Panc1 (cell line): ENCODE measurements around the gene MSH3. TPM values are rescaled to one million over a fixed set of nuclear protein-coding genes. Genes with fewer than 3 reads are reported as not detected.

Experiments
- ATAC-seq: fragments of 200-7000 bp; cut with Tn5 transposase; 2 replicates; pipeline ENCODE4 v1.9.1; 2020; ENCODE audit warnings: mild to moderate bottlenecking, moderate library complexity
- BruUV-seq: library from RNA; stranded (reverse); fragments of 400-500 nt; replicated peaks from 2 replicates; lab custom pipeline; 2021; lab: Mats Ljungman, UMichigan
- CTCF ChIA-PET: fragments of 300-600 bp; sonication (Branson Sonifier 250); formaldehyde crosslinking; loops from one replicate; lab custom pipeline; 2022; ENCODE audit warnings: antibody characterized with exemption; lab: Charles Lee
- POLR2A ChIA-PET: fragments of 300-600 bp; sonication (Branson Sonifier 250); formaldehyde crosslinking; loops from one replicate; lab custom pipeline; 2022; ENCODE audit warnings: antibody characterized with exemption; lab: Charles Lee
- DNase-seq: peaks from one replicate; pipeline ENCODE4 v3.0.0-alpha.2; 2010; ENCODE audit warnings: low read depth, low spot score
- H3K27ac ChIP-seq: 2 replicates; pipeline ENCODE4 v1.5.1; 2011; ENCODE audit warnings: mild to moderate bottlenecking, low read length, inconsistent platforms
- H3K27me3 ChIP-seq: fragments of 200-500 bp; sonication (Bioruptor generic); 2 replicates; pipeline ENCODE4 v1.6.0; 2014; ENCODE audit warnings: low read length, inconsistent platforms; ENCODE audit not compliant: control insufficient read depth, insufficient read depth
- H3K36me3 ChIP-seq: fragments of 200-500 bp; sonication (Bioruptor generic); 2 replicates; pipeline ENCODE4 v1.5.1; 2014; ENCODE audit warnings: inconsistent platforms, mild to moderate bottlenecking, low read length, moderate library complexity; ENCODE audit not compliant: control insufficient read depth, insufficient read depth
- H3K4me1 ChIP-seq: 2 replicates; pipeline ENCODE4 v1.5.1; 2011; ENCODE audit warnings: inconsistent platforms, mild to moderate bottlenecking, low read length, moderate library complexity; ENCODE audit not compliant: control insufficient read depth, insufficient read depth
- H3K4me3 ChIP-seq, 2 experiments: 2 replicates each; pipeline ENCODE4 v1.5.1; 2011 to 2012; ENCODE audit warnings: low read depth in 2 of 2, low read length in 2 of 2, mild to moderate bottlenecking in 2 of 2, inconsistent platforms in 1 of 2, moderate library complexity in 1 of 2
- H3K9me3 ChIP-seq: fragments of 200-500 bp; sonication (Bioruptor generic); 2 replicates; pipeline ENCODE4 v1.5.1; 2014; ENCODE audit warnings: low read depth, mild to moderate bottlenecking, inconsistent platforms, low read length, moderate library complexity; ENCODE audit not compliant: control insufficient read depth, insufficient read depth
- POLR2AphosphoS5 ChIP-seq: IDR thresholded peaks from 2 replicates; pipeline ENCODE4 v1.6.1; 2012; ENCODE audit warnings: mild to moderate bottlenecking, low read depth, low read length, moderate library complexity
- SIN3A ChIP-seq: IDR thresholded peaks from 2 replicates; pipeline ENCODE4 v1.6.1; 2012; ENCODE audit warnings: low read depth, mild to moderate bottlenecking, low read length, moderate library complexity, borderline replicate concordance; ENCODE audit not compliant: insufficient read depth
- TCF7L2 ChIP-seq: IDR thresholded peaks from 2 replicates; pipeline ENCODE4 v1.6.1; 2011; ENCODE audit warnings: mild to moderate bottlenecking, low read depth, low read length, inconsistent platforms
- in situ Hi-C: cut with HindIII; loops from 2 replicates; pipeline ENCODE4 v1.10.0; 2016; ENCODE audit warnings: low sequenced_read_pairs, low pct_unique_long_range_greater_than_20kb
- intact Hi-C: fragments of 100-400 bp; cut with micrococcal nuclease; formaldehyde crosslinking; loops from one replicate; pipeline ENCODE4 v1.10.0; 2022; ENCODE audit not compliant: unreplicated experiment
- total RNA-seq: library from RNA; stranded (reverse); gene quantifications from one replicate; pipeline ENCODE4 v1.2.1, GENCODE V29; 2021; ENCODE audit not compliant: unreplicated experiment
- TF ChIP-seq, protein P1 (sequence below): fragments of 450-650 bp; IDR thresholded peaks from 2 replicates; pipeline ENCODE4 v1.5.1; 2017; ENCODE audit warnings: mild to moderate bottlenecking
- TF ChIP-seq, protein P2 (sequence below), 2 experiments: IDR thresholded peaks; 2 replicates each; pipeline ENCODE4 v1.6.1; 2011 to 2012; ENCODE audit warnings: low read depth in 2 of 2, control low read depth in 1 of 2, low read length in 1 of 2, mild to moderate bottlenecking in 1 of 2, moderate library complexity in 1 of 2; ENCODE audit not compliant: insufficient read depth in 1 of 2

MSH3 gene
- total RNA-seq, 1 experiment from 2014 or later: 18.9 TPM

DNA sequence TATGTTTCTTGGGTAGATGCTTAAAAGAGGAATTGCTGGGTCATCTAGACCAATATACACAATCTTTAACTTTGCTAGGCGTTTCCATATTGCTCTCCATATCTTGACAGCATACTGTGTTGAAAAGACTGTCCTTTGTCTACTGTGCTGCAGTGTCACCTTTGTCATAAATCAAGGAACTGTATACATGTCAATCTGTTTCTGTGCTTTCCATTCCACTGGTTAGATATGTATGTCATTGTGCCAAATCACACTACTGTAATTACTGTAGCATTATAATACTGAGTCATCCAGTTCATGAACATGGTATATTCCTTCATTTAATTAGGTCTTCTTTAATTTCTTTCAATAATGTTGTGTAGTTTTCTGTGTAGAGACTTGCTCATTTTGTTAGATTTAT, 156.0 kb downstream of the MSH3 start:
- no peak for ATAC-seq
- Histone ChIP-seq H3K27ac (no peak overlapping the region), H3K9me3 (no peaks in the 10 kb centered on the region), H3K27me3 (no peaks in the 10 kb centered on the region), H3K36me3 (no peaks in the 10 kb centered on the region; the same call in 1 of the 2 replicates), H3K4me3 (no peak overlapping the region), H3K4me1 (no peaks in the 10 kb centered on the region)
- intact Hi-C loops (no loop called here), in situ Hi-C loops (no loop called here)
- TF ChIP-seq SIN3A: no peak
- TF ChIP-seq, protein P1, sequence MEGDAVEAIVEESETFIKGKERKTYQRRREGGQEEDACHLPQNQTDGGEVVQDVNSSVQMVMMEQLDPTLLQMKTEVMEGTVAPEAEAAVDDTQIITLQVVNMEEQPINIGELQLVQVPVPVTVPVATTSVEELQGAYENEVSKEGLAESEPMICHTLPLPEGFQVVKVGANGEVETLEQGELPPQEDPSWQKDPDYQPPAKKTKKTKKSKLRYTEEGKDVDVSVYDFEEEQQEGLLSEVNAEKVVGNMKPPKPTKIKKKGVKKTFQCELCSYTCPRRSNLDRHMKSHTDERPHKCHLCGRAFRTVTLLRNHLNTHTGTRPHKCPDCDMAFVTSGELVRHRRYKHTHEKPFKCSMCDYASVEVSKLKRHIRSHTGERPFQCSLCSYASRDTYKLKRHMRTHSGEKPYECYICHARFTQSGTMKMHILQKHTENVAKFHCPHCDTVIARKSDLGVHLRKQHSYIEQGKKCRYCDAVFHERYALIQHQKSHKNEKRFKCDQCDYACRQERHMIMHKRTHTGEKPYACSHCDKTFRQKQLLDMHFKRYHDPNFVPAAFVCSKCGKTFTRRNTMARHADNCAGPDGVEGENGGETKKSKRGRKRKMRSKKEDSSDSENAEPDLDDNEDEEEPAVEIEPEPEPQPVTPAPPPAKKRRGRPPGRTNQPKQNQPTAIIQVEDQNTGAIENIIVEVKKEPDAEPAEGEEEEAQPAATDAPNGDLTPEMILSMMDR: no peak
- TF ChIP-seq POLR2AphosphoS5: no peak
- POLR2A ChIA-PET: no interaction called here
- BruUV-seq: no TSS peak
- CTCF ChIA-PET: no interaction called here
- no peak for DNase-seq

DNA sequence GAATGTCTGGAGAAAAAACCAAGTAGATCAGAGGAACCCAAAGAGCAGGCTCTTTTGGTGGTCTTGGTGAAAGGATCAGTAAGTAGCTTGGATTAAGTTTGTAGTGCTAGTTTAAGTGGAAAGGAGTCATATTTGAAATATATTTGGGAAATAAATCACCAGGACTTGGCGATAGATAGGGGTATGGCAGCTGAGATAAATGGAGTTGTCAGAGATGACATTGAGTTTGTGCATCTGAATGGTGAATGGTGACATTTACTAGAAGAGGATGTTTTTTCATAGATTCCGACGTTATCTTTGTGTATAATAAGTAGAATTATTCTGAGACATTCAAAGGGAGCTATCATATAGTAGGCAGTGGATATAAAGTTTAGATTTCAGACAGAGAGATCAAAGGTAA, 162.1 kb downstream of the MSH3 start:
- CTCF ChIA-PET: no interaction called here
- BruUV-seq: no TSS peak

More for the DNA sequence above, 162.1 kb downstream of the MSH3 start:
- ATAC-seq (no peak), DNase-seq (no peak)
- H3K4me3 ChIP-seq: no peak overlapping the region
- intact Hi-C loops (no loop called here), in situ Hi-C loops (no loop called here)
- H3K9me3 ChIP-seq: no peaks in the 10 kb centered on the region
- H3K27me3 ChIP-seq: no peaks in the 10 kb centered on the region
- POLR2A ChIA-PET: no interaction called here
- H3K36me3 ChIP-seq: no peaks in the 10 kb centered on the region
- TF ChIP-seq TCF7L2 (no peak), POLR2AphosphoS5 (no peak), SIN3A (no peak)
- TF ChIP-seq, protein P2, sequence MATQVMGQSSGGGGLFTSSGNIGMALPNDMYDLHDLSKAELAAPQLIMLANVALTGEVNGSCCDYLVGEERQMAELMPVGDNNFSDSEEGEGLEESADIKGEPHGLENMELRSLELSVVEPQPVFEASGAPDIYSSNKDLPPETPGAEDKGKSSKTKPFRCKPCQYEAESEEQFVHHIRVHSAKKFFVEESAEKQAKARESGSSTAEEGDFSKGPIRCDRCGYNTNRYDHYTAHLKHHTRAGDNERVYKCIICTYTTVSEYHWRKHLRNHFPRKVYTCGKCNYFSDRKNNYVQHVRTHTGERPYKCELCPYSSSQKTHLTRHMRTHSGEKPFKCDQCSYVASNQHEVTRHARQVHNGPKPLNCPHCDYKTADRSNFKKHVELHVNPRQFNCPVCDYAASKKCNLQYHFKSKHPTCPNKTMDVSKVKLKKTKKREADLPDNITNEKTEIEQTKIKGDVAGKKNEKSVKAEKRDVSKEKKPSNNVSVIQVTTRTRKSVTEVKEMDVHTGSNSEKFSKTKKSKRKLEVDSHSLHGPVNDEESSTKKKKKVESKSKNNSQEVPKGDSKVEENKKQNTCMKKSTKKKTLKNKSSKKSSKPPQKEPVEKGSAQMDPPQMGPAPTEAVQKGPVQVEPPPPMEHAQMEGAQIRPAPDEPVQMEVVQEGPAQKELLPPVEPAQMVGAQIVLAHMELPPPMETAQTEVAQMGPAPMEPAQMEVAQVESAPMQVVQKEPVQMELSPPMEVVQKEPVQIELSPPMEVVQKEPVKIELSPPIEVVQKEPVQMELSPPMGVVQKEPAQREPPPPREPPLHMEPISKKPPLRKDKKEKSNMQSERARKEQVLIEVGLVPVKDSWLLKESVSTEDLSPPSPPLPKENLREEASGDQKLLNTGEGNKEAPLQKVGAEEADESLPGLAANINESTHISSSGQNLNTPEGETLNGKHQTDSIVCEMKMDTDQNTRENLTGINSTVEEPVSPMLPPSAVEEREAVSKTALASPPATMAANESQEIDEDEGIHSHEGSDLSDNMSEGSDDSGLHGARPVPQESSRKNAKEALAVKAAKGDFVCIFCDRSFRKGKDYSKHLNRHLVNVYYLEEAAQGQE (IDR thresholded peaks at IDR 0.05; ENCODE audit: insufficient read depth in 1 of 2, low read depth in 2 of 2, low read length in 1 of 2): no peak
- TF ChIP-seq, protein P1: no peak
- H3K4me1 ChIP-seq: no peaks in the 10 kb centered on the region
- H3K27ac ChIP-seq: no peak overlapping the region
